HepG2 (cell line): Measurements from ENCODE around the gene JUND. TPM values are rescaled to one million over a fixed set of nuclear protein-coding genes. Genes with fewer than 3 reads are reported as not detected.

Experiments
- ERF ChIP-seq: IDR thresholded peaks from 2 replicates; pipeline ENCODE4 v1.6.1; 2018; ENCODE audit warnings: missing biosample characterization, missing genetic modification reagents
- HMG20A ChIP-seq: IDR thresholded peaks from 2 replicates; pipeline ENCODE4 v1.6.1; 2016; ENCODE audit warnings: borderline replicate concordance
- KAT2B ChIP-seq: fragments of 150-350 bp; IDR thresholded peaks from 2 replicates; pipeline ENCODE4 v1.6.1; 2014; ENCODE audit warnings: low read depth, low read length, borderline replicate concordance
- MIER2 ChIP-seq: IDR thresholded peaks from 2 replicates; pipeline ENCODE4 v1.6.1; 2016; ENCODE audit warnings: missing biosample characterization, missing genetic modification reagents
- NFATC3 ChIP-seq: sonication (generic); formaldehyde crosslinking; IDR thresholded peaks from 2 replicates; pipeline ENCODE4 v1.5.1; 2020; ENCODE audit warnings: mild to moderate bottlenecking, missing genetic modification reagents
- NKX3-1 ChIP-seq: sonication (generic); formaldehyde crosslinking; IDR thresholded peaks from 2 replicates; pipeline ENCODE4 v1.5.0; 2020; ENCODE audit warnings: missing genetic modification reagents
- POLR2A ChIP-seq, 2 experiments: IDR thresholded peaks; 2 replicates each; pipeline ENCODE4 v1.6.1; 2011; ENCODE audit warnings: low read depth in 2 of 2, low read length in 2 of 2, mild to moderate bottlenecking in 1 of 2, moderate library complexity in 1 of 2; ENCODE audit not compliant: insufficient read depth in 1 of 2
- SP1 ChIP-seq, 2 experiments: fragments of 450-650 bp in 1 of 2; sonication (generic) in 1 of 2; formaldehyde crosslinking in 1 of 2; IDR thresholded peaks; 2 replicates each; pipeline versions ENCODE4 v1.4.0 to v1.6.1; 2016 to 2020; ENCODE audit warnings: missing genetic modification reagents in 1 of 2
- TEAD3 ChIP-seq: optimal IDR thresholded peaks from 2 replicates; pipeline ENCODE3; 2016; ENCODE audit warnings: borderline replicate concordance
- XRCC5 ChIP-seq: fragments of 200-400 bp; formaldehyde crosslinking; optimal IDR thresholded peaks from 2 replicates; pipeline ENCODE3; 2017; ENCODE audit warnings: mild to moderate bottlenecking, low read length
- ZNF747 ChIP-seq: sonication (generic); formaldehyde crosslinking; IDR thresholded peaks from 2 replicates; pipeline ENCODE4 v1.8.1; 2023; ENCODE audit warnings: missing genetic modification reagents, mild to moderate bottlenecking, borderline replicate concordance
- ZNF773 ChIP-seq: sonication (generic); formaldehyde crosslinking; IDR thresholded peaks from 2 replicates; pipeline ENCODE4 v1.4.0; 2020; ENCODE audit warnings: missing genetic modification reagents, borderline replicate concordance
- ZSCAN29 ChIP-seq: sonication (generic); formaldehyde crosslinking; conservative IDR thresholded peaks from 2 replicates; pipeline ENCODE4 v1.4.0; 2020; ENCODE audit warnings: mild to moderate bottlenecking, missing genetic modification reagents
- polyA plus RNA-seq, 8 experiments: library from polyadenylated mRNA; depleted of rRNA in 3 of 8; stranded (reverse) in 7 of 8; unstranded in 1 of 8; fragments of >200 nt; fragmentation: Illumina TruSeq in 4 of 8; extraction: Trizol in 4 of 8; gene quantifications; 2 replicates each; pipeline versions ENCODE4 v1.2.1 to v1.2.3, GENCODE V29; 2011 to 2016; ENCODE audit warnings: low read depth in 4 of 8, missing spikeins in 1 of 8, mixed read lengths in 1 of 8; ENCODE audit not compliant: insufficient read depth in 1 of 8
- total RNA-seq, 5 experiments: library from RNA; depleted of rRNA; stranded (reverse); fragments of >200 nt; fragmentation: Illumina TruSeq; extraction: Trizol; gene quantifications; 2 replicates each; pipeline ENCODE4 v1.2.3, GENCODE V29; 2016; ENCODE audit warnings: low read depth in 1 of 5
- TF ChIP-seq, protein P1 (sequence below): sonication (generic); formaldehyde crosslinking; IDR thresholded peaks from 2 replicates; pipeline ENCODE4 v1.5.0; 2020; ENCODE audit warnings: missing genetic modification reagents, mild to moderate bottlenecking, borderline replicate concordance
- TF ChIP-seq, protein P2 (sequence below): sonication (generic); formaldehyde crosslinking; IDR thresholded peaks from 2 replicates; pipeline ENCODE4 v1.4.0; 2020; ENCODE audit warnings: missing genetic modification reagents
- TF ChIP-seq, protein P3 (sequence below): sonication (generic); formaldehyde crosslinking; IDR thresholded peaks from 2 replicates; pipeline ENCODE4 v1.5.1; 2020; ENCODE audit warnings: missing genetic modification reagents, mild to moderate bottlenecking, borderline replicate concordance
- TF ChIP-seq, protein P4 (sequence below): IDR thresholded peaks from 2 replicates; pipeline ENCODE4 v1.6.1; 2016; ENCODE audit warnings: missing biosample characterization, missing genetic modification reagents, low read depth
- TF ChIP-seq, protein P5 (sequence below): sonication (generic); formaldehyde crosslinking; IDR thresholded peaks from 2 replicates; pipeline ENCODE4 v1.9.0; 2021; ENCODE audit warnings: missing genetic modification reagents, borderline replicate concordance
- TF ChIP-seq, protein P6 (sequence below): sonication (generic); formaldehyde crosslinking; IDR thresholded peaks from 2 replicates; pipeline ENCODE4 v1.8.0; 2022; ENCODE audit warnings: mild to moderate bottlenecking, missing genetic modification reagents

JUND gene
- total and polyA plus RNA-seq, 2 of the 13 experiments (the other 11 are each of a cell fraction or from before 2014, with no cell fraction given): 41.2 to 59.8 TPM

DNA sequence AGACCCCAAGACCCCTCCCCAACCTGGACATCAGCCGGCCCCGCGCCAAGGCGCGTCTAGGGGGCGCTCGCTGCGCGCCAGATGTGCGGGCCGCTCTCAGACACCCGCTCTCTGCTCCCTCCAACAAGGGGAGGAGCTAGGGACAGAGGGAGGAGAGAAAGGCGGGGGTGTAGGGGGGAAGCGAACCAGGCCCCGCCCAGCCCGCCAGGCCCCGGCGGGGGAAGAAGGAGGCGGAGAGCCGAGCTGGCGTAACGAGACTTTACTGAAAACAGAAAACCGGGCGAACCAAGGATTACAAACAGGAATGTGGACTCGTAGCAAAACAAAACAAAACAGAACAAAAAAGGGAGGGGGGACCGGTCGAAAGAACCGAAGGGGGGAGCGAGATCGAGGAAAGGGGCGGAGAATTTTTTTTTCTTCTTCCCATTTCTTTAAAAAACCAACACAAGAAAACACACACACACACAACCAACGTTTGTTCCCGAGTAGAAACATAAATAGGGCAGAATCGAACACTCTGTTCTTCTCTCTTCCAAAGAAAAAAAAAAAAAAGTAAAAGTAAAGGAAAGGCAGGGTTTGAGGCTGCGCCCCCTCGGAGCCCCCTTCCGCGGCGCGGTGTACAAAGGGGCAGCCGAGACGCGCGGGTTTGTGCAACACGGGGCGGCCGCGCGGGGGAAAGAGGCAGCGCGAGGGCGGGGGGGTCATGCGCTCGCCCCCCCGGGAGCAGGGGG is 1.7 kb downstream of the JUND start (continued):
- TF ChIP-seq TEAD3 (CRISPR knock-in tag): no peak
- TF ChIP-seq, protein P1, sequence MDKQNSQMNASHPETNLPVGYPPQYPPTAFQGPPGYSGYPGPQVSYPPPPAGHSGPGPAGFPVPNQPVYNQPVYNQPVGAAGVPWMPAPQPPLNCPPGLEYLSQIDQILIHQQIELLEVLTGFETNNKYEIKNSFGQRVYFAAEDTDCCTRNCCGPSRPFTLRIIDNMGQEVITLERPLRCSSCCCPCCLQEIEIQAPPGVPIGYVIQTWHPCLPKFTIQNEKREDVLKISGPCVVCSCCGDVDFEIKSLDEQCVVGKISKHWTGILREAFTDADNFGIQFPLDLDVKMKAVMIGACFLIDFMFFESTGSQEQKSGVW: no peak
- peak; percentile 69 for TF ChIP-seq XRCC5
- TF ChIP-seq, protein P2, sequence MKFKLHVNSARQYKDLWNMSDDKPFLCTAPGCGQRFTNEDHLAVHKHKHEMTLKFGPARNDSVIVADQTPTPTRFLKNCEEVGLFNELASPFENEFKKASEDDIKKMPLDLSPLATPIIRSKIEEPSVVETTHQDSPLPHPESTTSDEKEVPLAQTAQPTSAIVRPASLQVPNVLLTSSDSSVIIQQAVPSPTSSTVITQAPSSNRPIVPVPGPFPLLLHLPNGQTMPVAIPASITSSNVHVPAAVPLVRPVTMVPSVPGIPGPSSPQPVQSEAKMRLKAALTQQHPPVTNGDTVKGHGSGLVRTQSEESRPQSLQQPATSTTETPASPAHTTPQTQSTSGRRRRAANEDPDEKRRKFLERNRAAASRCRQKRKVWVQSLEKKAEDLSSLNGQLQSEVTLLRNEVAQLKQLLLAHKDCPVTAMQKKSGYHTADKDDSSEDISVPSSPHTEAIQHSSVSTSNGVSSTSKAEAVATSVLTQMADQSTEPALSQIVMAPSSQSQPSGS (CRISPR knock-in tag): peak; percentile 49; the same call in 1 of the 2 replicates
- TF ChIP-seq NKX3-1 (CRISPR knock-in tag): no peak
- TF ChIP-seq, protein P3, sequence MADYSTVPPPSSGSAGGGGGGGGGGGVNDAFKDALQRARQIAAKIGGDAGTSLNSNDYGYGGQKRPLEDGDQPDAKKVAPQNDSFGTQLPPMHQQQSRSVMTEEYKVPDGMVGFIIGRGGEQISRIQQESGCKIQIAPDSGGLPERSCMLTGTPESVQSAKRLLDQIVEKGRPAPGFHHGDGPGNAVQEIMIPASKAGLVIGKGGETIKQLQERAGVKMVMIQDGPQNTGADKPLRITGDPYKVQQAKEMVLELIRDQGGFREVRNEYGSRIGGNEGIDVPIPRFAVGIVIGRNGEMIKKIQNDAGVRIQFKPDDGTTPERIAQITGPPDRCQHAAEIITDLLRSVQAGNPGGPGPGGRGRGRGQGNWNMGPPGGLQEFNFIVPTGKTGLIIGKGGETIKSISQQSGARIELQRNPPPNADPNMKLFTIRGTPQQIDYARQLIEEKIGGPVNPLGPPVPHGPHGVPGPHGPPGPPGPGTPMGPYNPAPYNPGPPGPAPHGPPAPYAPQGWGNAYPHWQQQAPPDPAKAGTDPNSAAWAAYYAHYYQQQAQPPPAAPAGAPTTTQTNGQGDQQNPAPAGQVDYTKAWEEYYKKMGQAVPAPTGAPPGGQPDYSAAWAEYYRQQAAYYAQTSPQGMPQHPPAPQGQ (CRISPR knock-in tag): no peak
- no peak for TF ChIP-seq KAT2B
- no peak for TF ChIP-seq ZNF747 (CRISPR knock-in tag)
- peak; percentile 41; the same call in 1 of the 2 replicates for TF ChIP-seq ERF (CRISPR knock-in tag)
- TF ChIP-seq NFATC3 (CRISPR knock-in tag): no peak
- no peak for TF ChIP-seq ZNF773 (CRISPR knock-in tag)
- TF ChIP-seq MIER2: no peak
- TF ChIP-seq, protein P4, sequence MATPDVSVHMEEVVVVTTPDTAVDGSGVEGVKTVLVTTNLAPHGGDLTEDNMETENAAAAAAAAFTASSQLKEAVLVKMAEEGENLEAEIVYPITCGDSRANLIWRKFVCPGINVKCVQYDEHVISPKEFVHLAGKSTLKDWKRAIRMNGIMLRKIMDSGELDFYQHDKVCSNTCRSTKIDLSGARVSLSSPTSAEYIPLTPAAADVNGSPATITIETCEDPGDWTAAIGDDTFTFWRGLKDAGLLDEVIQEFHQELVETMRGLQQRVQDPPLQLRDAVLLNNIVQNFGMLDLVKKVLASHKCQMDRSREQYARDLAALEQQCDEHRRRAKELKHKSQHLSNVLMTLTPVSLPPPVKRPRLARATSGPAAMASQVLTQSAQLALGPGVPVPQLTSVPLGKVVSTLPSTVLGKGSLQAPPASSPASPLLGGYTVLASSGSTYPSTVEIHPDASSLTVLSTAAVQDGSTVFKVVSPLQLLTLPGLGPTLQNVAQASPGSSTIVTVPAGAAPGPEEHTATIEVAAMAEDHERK (CRISPR knock-in tag): no peak
- no peak for TF ChIP-seq SP1 (IDR thresholded peaks at IDR 0.05)
- peak; percentile 76 for TF ChIP-seq SP1 (CRISPR knock-in tag; IDR thresholded peaks at IDR 0.05)
- TF ChIP-seq, protein P5, sequence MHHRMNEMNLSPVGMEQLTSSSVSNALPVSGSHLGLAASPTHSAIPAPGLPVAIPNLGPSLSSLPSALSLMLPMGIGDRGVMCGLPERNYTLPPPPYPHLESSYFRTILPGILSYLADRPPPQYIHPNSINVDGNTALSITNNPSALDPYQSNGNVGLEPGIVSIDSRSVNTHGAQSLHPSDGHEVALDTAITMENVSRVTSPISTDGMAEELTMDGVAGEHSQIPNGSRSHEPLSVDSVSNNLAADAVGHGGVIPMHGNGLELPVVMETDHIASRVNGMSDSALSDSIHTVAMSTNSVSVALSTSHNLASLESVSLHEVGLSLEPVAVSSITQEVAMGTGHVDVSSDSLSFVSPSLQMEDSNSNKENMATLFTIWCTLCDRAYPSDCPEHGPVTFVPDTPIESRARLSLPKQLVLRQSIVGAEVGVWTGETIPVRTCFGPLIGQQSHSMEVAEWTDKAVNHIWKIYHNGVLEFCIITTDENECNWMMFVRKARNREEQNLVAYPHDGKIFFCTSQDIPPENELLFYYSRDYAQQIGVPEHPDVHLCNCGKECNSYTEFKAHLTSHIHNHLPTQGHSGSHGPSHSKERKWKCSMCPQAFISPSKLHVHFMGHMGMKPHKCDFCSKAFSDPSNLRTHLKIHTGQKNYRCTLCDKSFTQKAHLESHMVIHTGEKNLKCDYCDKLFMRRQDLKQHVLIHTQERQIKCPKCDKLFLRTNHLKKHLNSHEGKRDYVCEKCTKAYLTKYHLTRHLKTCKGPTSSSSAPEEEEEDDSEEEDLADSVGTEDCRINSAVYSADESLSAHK (CRISPR knock-in tag): no peak
- no peak for TF ChIP-seq HMG20A (CRISPR knock-in tag)
- TF ChIP-seq POLR2A (IDR thresholded peaks at IDR 0.05; ENCODE audit: insufficient read depth in 1 of 2, low read depth in 2 of 2, low read length in 2 of 2): peak; percentile 22 to 54
- no peak; the same call in 1 of the 2 replicates for TF ChIP-seq ZSCAN29 (CRISPR knock-in tag)
- TF ChIP-seq, protein P6, sequence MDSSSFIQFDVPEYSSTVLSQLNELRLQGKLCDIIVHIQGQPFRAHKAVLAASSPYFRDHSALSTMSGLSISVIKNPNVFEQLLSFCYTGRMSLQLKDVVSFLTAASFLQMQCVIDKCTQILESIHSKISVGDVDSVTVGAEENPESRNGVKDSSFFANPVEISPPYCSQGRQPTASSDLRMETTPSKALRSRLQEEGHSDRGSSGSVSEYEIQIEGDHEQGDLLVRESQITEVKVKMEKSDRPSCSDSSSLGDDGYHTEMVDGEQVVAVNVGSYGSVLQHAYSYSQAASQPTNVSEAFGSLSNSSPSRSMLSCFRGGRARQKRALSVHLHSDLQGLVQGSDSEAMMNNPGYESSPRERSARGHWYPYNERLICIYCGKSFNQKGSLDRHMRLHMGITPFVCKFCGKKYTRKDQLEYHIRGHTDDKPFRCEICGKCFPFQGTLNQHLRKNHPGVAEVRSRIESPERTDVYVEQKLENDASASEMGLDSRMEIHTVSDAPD (CRISPR knock-in tag): no peak
